Suprapubic skin (tissue), 4 donors: ENCODE data around the gene SETX. TPM values are rescaled to one million over a fixed set of nuclear protein-coding genes. Genes with fewer than 3 reads are reported as not detected.

Source experiments
- DNase-seq, 2 donors: peaks; one replicate each; pipeline ENCODE4 v3.0.0-alpha.2; 2019; ENCODE audit warnings: low spot score in 2 of 2
- H3K27ac ChIP-seq: fragments of 200-600 bp; sonication (generic); one replicate; pipeline ENCODE4 v1.5.1; 2019
- H3K27me3 ChIP-seq: fragments of 200-600 bp; sonication (generic); one replicate; pipeline ENCODE4 v1.5.1; 2019
- H3K36me3 ChIP-seq: fragments of 200-600 bp; sonication (generic); one replicate; pipeline ENCODE4 v1.5.1; 2019
- H3K4me1 ChIP-seq: fragments of 200-600 bp; sonication (generic); one replicate; pipeline ENCODE4 v1.5.1; 2019
- H3K4me3 ChIP-seq: fragments of 200-600 bp; sonication (generic); one replicate; pipeline ENCODE4 v1.5.1; 2019; ENCODE audit warnings: mild to moderate bottlenecking
- H3K9me3 ChIP-seq: fragments of 200-600 bp; sonication (generic); one replicate; pipeline ENCODE4 v1.5.1; 2019
- CTCF ChIP-seq, 2 donors: fragments of 200-600 bp in 1 of 2; fragments of 450-650 bp in 1 of 2; sonication (generic) in 1 of 2; IDR thresholded peaks; one replicate each; pipeline ENCODE4 v1.5.1; 2016 to 2019; ENCODE audit warnings: antibody characterized with exemption in 2 of 2, mild to moderate bottlenecking in 1 of 2, moderate library complexity in 1 of 2
- EP300 ChIP-seq: sonication (generic); formaldehyde crosslinking; IDR thresholded peaks from one replicate; pipeline ENCODE4 v1.6.1; 2017; ENCODE audit warnings: antibody characterized with exemption
- POLR2A ChIP-seq, 2 donors: fragments of 450-650 bp; IDR thresholded peaks; one replicate each; pipeline ENCODE4 v1.6.1; 2017; ENCODE audit warnings: antibody characterized with exemption in 2 of 2, mild to moderate bottlenecking in 2 of 2, moderate library complexity in 2 of 2
- POLR2AphosphoS5 ChIP-seq, 3 donors: sonication (generic); formaldehyde crosslinking; IDR thresholded peaks; one replicate each; pipeline ENCODE4 v1.6.1; 2017; ENCODE audit warnings: antibody characterized with exemption in 3 of 3
- WGBS: methylation state at CpG from one replicate; pipeline ENCODE4 v1.1.5; 2018; 5-methylcytosine and 5-hydroxymethylcytosine counted together
- total RNA-seq, 4 donors: library from RNA; depleted of rRNA; stranded (reverse); fragments of >200 nt; gene quantifications; one replicate each; pipeline ENCODE4 v1.1.0, GENCODE V29; 2016

SETX gene
- total RNA-seq, 4 donors from 2014 or later: 28.8 to 67.9 (median 39.7) TPM

- Histone ChIP-seq H3K9me3 (no peaks in the 10 kb centered on the region), H3K4me1 (no peaks in the 10 kb centered on the region), H3K27me3 (no peaks in the 10 kb centered on the region), H3K4me3 (no peak overlapping the region), H3K27ac (peak overlapping the region; percentile 56), H3K36me3 (peaks cover 29% of the 10 kb centered on the region)
- TF ChIP-seq POLR2A (IDR thresholded peaks at IDR 0.05) (no peak), POLR2AphosphoS5 (IDR thresholded peaks at IDR 0.05) (peak in 1 of 3 donors; percentile 9), EP300 (no peak), CTCF (IDR thresholded peaks at IDR 0.05) (no peak)
- WGBS: 62% methylated on average over 14 of the region's 14 CpGs
- peak in 1 of 2 donors; percentile 68 for DNase-seq
Observed at GRCh38 chr9:132372177-132373095, 17.6 kb upstream of the SETX start.

GRCh38 chr9:132370592-132370991 lies 15.8 kb upstream of the SETX start:
- Histone ChIP-seq H3K27me3 (no peaks in the 10 kb centered on the region), H3K4me3 (no peak overlapping the region), H3K9me3 (no peaks in the 10 kb centered on the region), H3K4me1 (no peaks in the 10 kb centered on the region), H3K36me3 (peaks cover 12% of the 10 kb centered on the region), H3K27ac (no peak overlapping the region)
- DNase-seq: no peak
- 88% methylated on average over 4 of the region's 4 CpGs for WGBS
- TF ChIP-seq CTCF (IDR thresholded peaks at IDR 0.05): no peak
- TF ChIP-seq EP300: no peak
- no peak for TF ChIP-seq POLR2AphosphoS5 (IDR thresholded peaks at IDR 0.05)
- no peak for TF ChIP-seq POLR2A (IDR thresholded peaks at IDR 0.05)

GRCh38 chr9:132369421-132369820 lies 14.6 kb upstream of the SETX start:
- H3K27me3 ChIP-seq: no peaks in the 10 kb centered on the region
- no peak overlapping the region for H3K27ac ChIP-seq
- TF ChIP-seq EP300 (no peak), POLR2A (IDR thresholded peaks at IDR 0.05) (no peak), CTCF (IDR thresholded peaks at IDR 0.05) (no peak), POLR2AphosphoS5 (IDR thresholded peaks at IDR 0.05) (no peak)
- 91% methylated on average over 4 of the region's 4 CpGs for WGBS
- H3K9me3 ChIP-seq: no peaks in the 10 kb centered on the region
- H3K4me3 ChIP-seq: no peak overlapping the region
- peaks cover under 1% of the 10 kb centered on the region for H3K36me3 ChIP-seq
- no peaks in the 10 kb centered on the region for H3K4me1 ChIP-seq
- DNase-seq: no peak

GRCh38 chr9:132367613-132368313 lies 13.0 kb upstream of the SETX start:
- Histone ChIP-seq H3K4me3 (no peak overlapping the region), H3K36me3 (no peaks in the 10 kb centered on the region), H3K27me3 (no peaks in the 10 kb centered on the region), H3K27ac (no peak overlapping the region), H3K9me3 (no peaks in the 10 kb centered on the region), H3K4me1 (no peaks in the 10 kb centered on the region)
- TF ChIP-seq EP300 (no peak), POLR2A (IDR thresholded peaks at IDR 0.05) (no peak), CTCF (IDR thresholded peaks at IDR 0.05) (no peak), POLR2AphosphoS5 (IDR thresholded peaks at IDR 0.05) (no peak)
- WGBS: 54% methylated on average over 13 of the region's 13 CpGs
- no peak for DNase-seq

- Histone ChIP-seq H3K36me3 (no peaks in the 10 kb centered on the region), H3K27me3 (no peaks in the 10 kb centered on the region), H3K9me3 (no peaks in the 10 kb centered on the region), H3K27ac (no peak overlapping the region), H3K4me3 (no peak overlapping the region), H3K4me1 (no peaks in the 10 kb centered on the region)
- TF ChIP-seq CTCF (IDR thresholded peaks at IDR 0.05): no peak
- no peak for TF ChIP-seq POLR2AphosphoS5 (IDR thresholded peaks at IDR 0.05)
- no peak for TF ChIP-seq POLR2A (IDR thresholded peaks at IDR 0.05)
- TF ChIP-seq EP300: no peak
- WGBS: 87% methylated on average over 4 of the region's 4 CpGs
- no peak for DNase-seq
Observed at GRCh38 chr9:132366481-132366880, 11.7 kb upstream of the SETX start.
